Liver (tissue), 9 donors: ENCODE measurements around the gene CWC27. TPM values are rescaled to one million over a fixed set of nuclear protein-coding genes. Genes with fewer than 3 reads are reported as not detected.

Source experiments
- DNase-seq: peaks from one replicate; pipeline ENCODE4 v3.0.0-alpha.2; 2017; ENCODE audit warnings: low spot score
- H3K27ac ChIP-seq, 2 donors: one replicate each; pipeline ENCODE4 v1.7.0; 2013; ENCODE audit warnings: inconsistent platforms in 2 of 2, low read length in 2 of 2, control low read depth in 1 of 2, low read depth in 1 of 2, mild to moderate bottlenecking in 1 of 2
- H3K27me3 ChIP-seq, 4 donors: one replicate each; pipeline versions ENCODE4 v1.6.1 to v1.7.0; 2013; ENCODE audit warnings: low read length in 3 of 4, inconsistent platforms in 1 of 4, mild to moderate bottlenecking in 1 of 4, moderate library complexity in 1 of 4; ENCODE audit not compliant: control insufficient read depth in 4 of 4, insufficient read depth in 4 of 4
- H3K36me3 ChIP-seq, 4 donors: one replicate each; pipeline versions ENCODE4 v1.6.1 to v1.7.0; 2013; ENCODE audit warnings: low read length in 3 of 4, mild to moderate bottlenecking in 3 of 4, low read depth in 1 of 4, moderate library complexity in 1 of 4; ENCODE audit not compliant: control insufficient read depth in 4 of 4, insufficient read depth in 3 of 4
- H3K4me1 ChIP-seq, 4 donors: one replicate each; pipeline versions ENCODE4 v1.6.1 to v1.7.0; 2013; ENCODE audit warnings: low read length in 3 of 4, mild to moderate bottlenecking in 3 of 4, moderate library complexity in 1 of 4; ENCODE audit not compliant: control insufficient read depth in 4 of 4, insufficient read depth in 4 of 4
- H3K4me3 ChIP-seq, 3 donors: one replicate each; pipeline versions ENCODE4 v1.6.1 to v1.7.0; 2013; ENCODE audit warnings: low read length in 3 of 3, control low read depth in 1 of 3, low read depth in 1 of 3, mild to moderate bottlenecking in 1 of 3
- H3K9ac ChIP-seq, 2 donors: one replicate each; pipeline ENCODE4 v1.7.0; 2013; ENCODE audit warnings: low read length in 2 of 2, mild to moderate bottlenecking in 2 of 2, moderate library complexity in 2 of 2, control low read depth in 1 of 2, low read depth in 1 of 2
- H3K9me3 ChIP-seq, 4 donors: one replicate each; pipeline versions ENCODE4 v1.6.1 to v1.7.0; 2013; ENCODE audit warnings: low read length in 3 of 4; ENCODE audit not compliant: control insufficient read depth in 4 of 4
- EGR1 ChIP-seq, 2 donors: IDR thresholded peaks; 2 replicates each; pipeline ENCODE4 v1.6.1; 2016 to 2018; ENCODE audit warnings: antibody characterized with exemption in 2 of 2, low read depth in 2 of 2
- FOXA1 ChIP-seq: IDR thresholded peaks from 2 replicates; pipeline ENCODE4 v1.6.1; 2016; ENCODE audit warnings: antibody characterized with exemption
- FOXA2 ChIP-seq: IDR thresholded peaks from 2 replicates; pipeline ENCODE4 v1.6.1; 2016; ENCODE audit warnings: antibody characterized with exemption
- GABPA ChIP-seq, 2 donors: IDR thresholded peaks in 1 of 2; conservative IDR thresholded peaks in 1 of 2; 2 replicates each; pipeline ENCODE4 v1.6.1; 2016; ENCODE audit warnings: antibody characterized with exemption in 2 of 2, mild to moderate bottlenecking in 1 of 2, moderate library complexity in 1 of 2
- HNF4A ChIP-seq, 2 donors: conservative IDR thresholded peaks; 2 replicates each; pipeline ENCODE4 v1.6.1; 2016; ENCODE audit warnings: antibody characterized with exemption in 2 of 2, mild to moderate bottlenecking in 2 of 2
- HNF4G ChIP-seq: IDR thresholded peaks from 2 replicates; pipeline ENCODE4 v1.6.1; 2016; ENCODE audit warnings: antibody characterized with exemption
- JUND ChIP-seq, 2 donors: IDR thresholded peaks; 2 replicates each; pipeline ENCODE4 v1.6.1; 2016; ENCODE audit warnings: antibody characterized with exemption in 2 of 2
- MAX ChIP-seq: IDR thresholded peaks from 2 replicates; pipeline ENCODE4 v1.6.1; 2016; ENCODE audit warnings: antibody characterized with exemption
- NR2F2 ChIP-seq: IDR thresholded peaks from 2 replicates; pipeline ENCODE4 v1.6.1; 2016; ENCODE audit warnings: antibody characterized with exemption
- RAD21 ChIP-seq, 2 donors: IDR thresholded peaks; 2 replicates each; pipeline ENCODE4 v1.6.1; 2016; ENCODE audit warnings: antibody characterized with exemption in 2 of 2, mild to moderate bottlenecking in 2 of 2
- RXRA ChIP-seq, 2 donors: IDR thresholded peaks; 2 replicates each; pipeline ENCODE4 v1.6.1; 2017 to 2018; ENCODE audit warnings: antibody characterized with exemption in 2 of 2, mild to moderate bottlenecking in 1 of 2
- SP1 ChIP-seq: IDR thresholded peaks from 2 replicates; pipeline ENCODE4 v1.6.1; 2018; ENCODE audit warnings: antibody characterized with exemption, mild to moderate bottlenecking
- TAF1 ChIP-seq: conservative IDR thresholded peaks from 2 replicates; pipeline ENCODE4 v1.6.1; 2016; ENCODE audit warnings: antibody characterized with exemption, mild to moderate bottlenecking
- WGBS: extraction: QIAGEN DNeasy Blood & Tissue Kit; methylation state at CpG from one replicate; pipeline ENCODE4 v1.1.7; 2013; 5-methylcytosine and 5-hydroxymethylcytosine counted together
- polyA plus RNA-seq, 2 donors: library from polyadenylated mRNA; stranded (reverse) in 1 of 2; unstranded in 1 of 2; fragments of 200-250 nt in 1 of 2; fragments of >200 nt in 1 of 2; fragmentation: Nextera tagmentation in 1 of 2; extraction: Ambion mirVana in 1 of 2; gene quantifications; one replicate each; pipeline versions ENCODE4 v1.2.1 to v1.2.3, GENCODE V29; 2013 to 2015
- total RNA-seq, 2 donors: library from RNA; depleted of rRNA; stranded (reverse); fragments of >200 nt; gene quantifications; one replicate each; pipeline ENCODE4 v1.2.3, GENCODE V29; 2014
- TF ChIP-seq, protein P1 (sequence below): IDR thresholded peaks from 2 replicates; pipeline ENCODE4 v1.6.1; 2016; ENCODE audit warnings: antibody characterized with exemption
- TF ChIP-seq, protein P2 (sequence below): fragments of 150-350 bp; IDR thresholded peaks from 2 replicates; pipeline ENCODE4 v1.5.1; 2017; ENCODE audit warnings: improper control_type of control experiment, low read depth, low read length; ENCODE audit not compliant: missing input control
- TF ChIP-seq, protein P3 (sequence below): IDR thresholded peaks from 2 replicates; pipeline ENCODE4 v1.6.1; 2016; ENCODE audit warnings: antibody characterized with exemption
- donor health status: healthy.
- donor health status: healthy.
- donor health status: healthy.
- donor health status: healthy.
- donor health status: healthy.

CWC27 gene
- total and polyA plus RNA-seq, 4 donors: 3.9 to 9.8 (median 6.0) TPM

DNA sequence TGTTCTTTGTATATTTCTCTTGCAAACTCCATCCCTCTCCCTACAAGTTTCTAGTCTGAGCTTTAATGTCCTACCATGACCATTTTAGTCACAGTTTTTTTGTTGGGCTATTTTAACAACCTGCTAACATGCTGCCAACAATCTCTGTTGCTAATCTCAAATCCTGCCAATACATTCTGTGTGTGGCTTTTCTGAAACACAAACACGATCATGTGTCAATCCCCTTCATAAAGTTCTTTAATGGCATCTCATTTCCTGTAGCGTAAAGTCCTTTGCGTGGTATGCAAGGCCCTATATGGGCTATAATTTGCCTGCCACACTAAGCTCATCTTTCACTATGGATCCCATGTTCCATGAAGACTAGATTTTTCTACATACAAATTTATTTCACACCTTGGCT is 180.6 kb downstream of the CWC27 start:
- TF ChIP-seq RXRA (IDR thresholded peaks at IDR 0.05): no peak
- TF ChIP-seq, protein P1, sequence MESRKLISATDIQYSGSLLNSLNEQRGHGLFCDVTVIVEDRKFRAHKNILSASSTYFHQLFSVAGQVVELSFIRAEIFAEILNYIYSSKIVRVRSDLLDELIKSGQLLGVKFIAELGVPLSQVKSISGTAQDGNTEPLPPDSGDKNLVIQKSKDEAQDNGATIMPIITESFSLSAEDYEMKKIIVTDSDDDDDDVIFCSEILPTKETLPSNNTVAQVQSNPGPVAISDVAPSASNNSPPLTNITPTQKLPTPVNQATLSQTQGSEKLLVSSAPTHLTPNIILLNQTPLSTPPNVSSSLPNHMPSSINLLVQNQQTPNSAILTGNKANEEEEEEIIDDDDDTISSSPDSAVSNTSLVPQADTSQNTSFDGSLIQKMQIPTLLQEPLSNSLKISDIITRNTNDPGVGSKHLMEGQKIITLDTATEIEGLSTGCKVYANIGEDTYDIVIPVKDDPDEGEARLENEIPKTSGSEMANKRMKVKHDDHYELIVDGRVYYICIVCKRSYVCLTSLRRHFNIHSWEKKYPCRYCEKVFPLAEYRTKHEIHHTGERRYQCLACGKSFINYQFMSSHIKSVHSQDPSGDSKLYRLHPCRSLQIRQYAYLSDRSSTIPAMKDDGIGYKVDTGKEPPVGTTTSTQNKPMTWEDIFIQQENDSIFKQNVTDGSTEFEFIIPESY: no peak
- no peak for TF ChIP-seq HNF4A (conservative IDR thresholded peaks at IDR 0.05)
- TF ChIP-seq, protein P2, sequence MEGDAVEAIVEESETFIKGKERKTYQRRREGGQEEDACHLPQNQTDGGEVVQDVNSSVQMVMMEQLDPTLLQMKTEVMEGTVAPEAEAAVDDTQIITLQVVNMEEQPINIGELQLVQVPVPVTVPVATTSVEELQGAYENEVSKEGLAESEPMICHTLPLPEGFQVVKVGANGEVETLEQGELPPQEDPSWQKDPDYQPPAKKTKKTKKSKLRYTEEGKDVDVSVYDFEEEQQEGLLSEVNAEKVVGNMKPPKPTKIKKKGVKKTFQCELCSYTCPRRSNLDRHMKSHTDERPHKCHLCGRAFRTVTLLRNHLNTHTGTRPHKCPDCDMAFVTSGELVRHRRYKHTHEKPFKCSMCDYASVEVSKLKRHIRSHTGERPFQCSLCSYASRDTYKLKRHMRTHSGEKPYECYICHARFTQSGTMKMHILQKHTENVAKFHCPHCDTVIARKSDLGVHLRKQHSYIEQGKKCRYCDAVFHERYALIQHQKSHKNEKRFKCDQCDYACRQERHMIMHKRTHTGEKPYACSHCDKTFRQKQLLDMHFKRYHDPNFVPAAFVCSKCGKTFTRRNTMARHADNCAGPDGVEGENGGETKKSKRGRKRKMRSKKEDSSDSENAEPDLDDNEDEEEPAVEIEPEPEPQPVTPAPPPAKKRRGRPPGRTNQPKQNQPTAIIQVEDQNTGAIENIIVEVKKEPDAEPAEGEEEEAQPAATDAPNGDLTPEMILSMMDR: no peak
- TF ChIP-seq JUND (IDR thresholded peaks at IDR 0.05): no peak
- H3K27me3 ChIP-seq: no peaks in the 10 kb centered on the region
- H3K4me3 ChIP-seq: no peak overlapping the region
- no peak overlapping the region for H3K27ac ChIP-seq
- 88% methylated on average over 3 of the region's 3 CpGs for WGBS
- no peaks in the 10 kb centered on the region for H3K9me3 ChIP-seq
- DNase-seq: no peak
- no peaks in the 10 kb centered on the region for H3K36me3 ChIP-seq
- H3K4me1 ChIP-seq: no peaks in the 10 kb centered on the region
- H3K9ac ChIP-seq: no peak overlapping the region

- Histone ChIP-seq H3K27ac (no peak overlapping the region), H3K36me3 (no peaks in the 10 kb centered on the region), H3K4me3 (no peak overlapping the region), H3K27me3 (no peaks in the 10 kb centered on the region), H3K9ac (no peak overlapping the region), H3K4me1 (no peaks in the 10 kb centered on the region), H3K9me3 (no peaks in the 10 kb centered on the region)
- DNase-seq: no peak
- TF ChIP-seq HNF4A (conservative IDR thresholded peaks at IDR 0.05) (no peak), RAD21 (IDR thresholded peaks at IDR 0.05) (no peak), SP1 (no peak), MAX (no peak), GABPA (IDR thresholded peaks at IDR 0.05 in 1 of 2, conservative IDR thresholded peaks at IDR 0.05 in 1 of 2) (no peak), FOXA2 (no peak), EGR1 (IDR thresholded peaks at IDR 0.05; ENCODE audit: low read depth in 2 of 2) (no peak), HNF4G (no peak), NR2F2 (no peak), FOXA1 (no peak), JUND (IDR thresholded peaks at IDR 0.05) (no peak), TAF1 (no peak), RXRA (IDR thresholded peaks at IDR 0.05) (no peak)
- TF ChIP-seq, protein P2: no peak
- TF ChIP-seq, protein P1: no peak
- TF ChIP-seq, protein P3, sequence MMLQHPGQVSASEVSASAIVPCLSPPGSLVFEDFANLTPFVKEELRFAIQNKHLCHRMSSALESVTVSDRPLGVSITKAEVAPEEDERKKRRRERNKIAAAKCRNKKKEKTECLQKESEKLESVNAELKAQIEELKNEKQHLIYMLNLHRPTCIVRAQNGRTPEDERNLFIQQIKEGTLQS: no peak
- WGBS: 96% methylated on average over 3 of the region's 3 CpGs
Measured at GRCh38 chr5:64952951-64953673, 184.4 kb downstream of the CWC27 start.
